NCI-H2081 treated with DMSO at 0.1 percent for 48 hours (cell line): ENCODE results near the gene TFIP11.

Experiments used
- DNase-seq: peaks from one replicate; lab custom pipeline; 2025; lab: John Stamatoyannopoulos, UW

The TFIP11 gene

GRCh38 chr22:26503758-26504157 is 8.5 kb downstream of the TFIP11 start:
- DNase-seq, result no peak

- no peak for DNase-seq
Observed at GRCh38 chr22:26502688-26503561, 9.3 kb downstream of the TFIP11 start.

DNA sequence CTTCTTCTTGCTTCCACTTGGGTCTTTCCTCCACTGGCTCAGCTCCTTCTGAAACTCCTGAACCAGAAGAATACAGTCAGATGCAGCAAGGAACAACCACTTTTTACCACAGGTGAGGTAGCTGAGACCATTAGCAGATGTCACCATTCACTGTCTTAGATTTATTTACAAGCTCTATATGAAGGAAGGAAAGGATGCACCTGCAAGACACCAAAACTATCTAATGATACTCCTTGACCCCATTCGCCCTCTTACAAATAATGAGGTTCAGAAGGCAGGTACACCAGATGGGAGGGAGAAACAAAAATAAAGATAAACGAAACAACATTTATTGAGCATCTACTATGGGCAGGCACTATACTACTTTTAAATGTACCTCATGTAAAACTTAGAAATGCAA is 10.3 kb downstream of the TFIP11 start:
- DNase-seq, result no peak

DNA sequence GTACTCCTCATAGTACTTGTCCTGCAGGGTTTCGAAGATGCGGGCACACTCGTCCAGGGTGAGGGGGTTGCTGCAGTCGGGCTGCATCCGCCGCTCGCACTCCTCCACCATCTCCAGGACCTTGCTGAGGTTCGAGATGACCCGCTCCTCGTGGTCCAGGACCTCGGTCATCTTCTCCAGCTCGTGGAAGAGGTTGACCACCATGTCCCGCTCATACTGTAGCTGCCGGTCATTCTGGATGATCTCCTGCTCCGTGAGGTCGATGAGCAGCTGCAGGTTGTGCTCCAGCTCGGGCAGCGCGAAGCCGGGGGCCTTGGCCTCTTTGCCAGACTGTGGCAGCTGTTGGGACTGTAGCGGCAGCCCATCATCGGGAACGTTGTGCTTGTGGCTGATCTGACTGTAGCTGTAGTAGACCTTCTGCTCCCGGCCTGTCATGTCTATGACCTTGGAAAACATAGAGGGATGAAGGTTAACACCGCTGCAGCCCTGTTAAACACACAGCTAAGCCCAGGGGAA is 13.0 kb downstream of the TFIP11 start:
- no peak for DNase-seq

DNA sequence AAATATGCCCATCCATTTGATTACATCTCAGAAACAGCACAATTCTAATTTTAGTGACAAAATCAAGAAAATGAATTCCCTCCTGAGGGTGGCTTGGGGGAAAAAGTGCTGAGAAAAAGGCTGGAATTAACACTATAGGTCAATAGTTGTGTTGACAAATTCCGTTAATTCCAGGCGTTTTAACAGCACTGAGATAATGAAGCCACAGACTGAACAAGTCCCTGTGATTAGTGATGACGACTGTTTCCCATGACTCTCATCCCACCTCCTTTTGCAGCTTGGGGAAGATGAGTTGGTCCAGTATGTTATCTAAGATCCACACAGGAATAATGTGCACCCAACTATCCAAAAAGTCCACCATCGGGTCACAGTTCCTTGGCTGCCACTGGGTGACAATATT is 15.8 kb downstream of the TFIP11 start:
- DNase-seq, result no peak

GRCh38 chr22:26494506-26494905 is 17.8 kb downstream of the TFIP11 start:
- no peak for DNase-seq

DNA sequence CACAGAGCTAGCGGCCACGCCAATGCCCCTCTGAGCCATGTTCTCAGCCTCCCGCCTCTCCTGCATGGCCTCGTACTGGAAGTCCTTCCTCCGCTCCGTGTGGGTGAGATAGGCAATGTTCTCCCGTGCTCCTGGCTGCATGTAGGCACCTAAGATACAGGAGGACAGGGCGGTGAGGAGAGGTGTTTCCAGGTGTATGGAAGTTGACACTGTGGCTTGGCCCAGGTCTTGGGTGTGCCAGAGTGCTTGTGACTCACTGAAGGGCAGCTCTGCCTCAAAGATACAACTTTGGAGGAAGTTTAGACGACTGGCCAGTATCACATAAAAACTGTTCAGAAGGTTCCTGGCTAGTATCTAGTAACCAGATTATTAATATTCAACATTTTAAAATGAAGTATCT is 20.1 kb downstream of the TFIP11 start:
- no peak for DNase-seq

DNA sequence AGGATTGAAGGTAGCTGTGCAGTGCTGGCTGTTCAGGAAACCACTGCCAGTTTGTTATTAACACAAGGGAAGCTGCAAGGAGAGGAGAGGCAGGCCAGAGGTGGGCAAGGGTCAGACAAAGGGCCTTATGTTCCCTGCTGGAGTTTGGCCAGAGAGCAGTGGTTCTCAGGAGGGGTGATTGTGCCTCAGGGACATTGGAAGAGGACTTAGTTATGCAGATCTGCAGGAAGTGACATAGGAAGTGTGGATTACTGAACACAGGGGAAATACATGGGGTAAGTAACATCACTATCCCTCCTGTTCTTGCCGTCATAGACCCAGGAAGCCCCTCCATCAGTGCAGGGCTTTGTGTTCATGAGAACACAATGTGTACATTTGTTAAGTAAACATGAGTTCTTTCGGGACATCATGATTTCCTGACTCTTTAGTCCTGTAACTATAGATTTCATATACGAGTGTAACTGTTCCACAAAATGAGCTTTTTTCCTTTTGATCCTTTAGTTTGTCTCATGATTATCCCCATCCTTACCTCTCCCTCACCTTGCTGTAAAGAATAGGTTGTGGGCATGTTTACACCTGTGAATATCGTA is 22.7 kb downstream of the TFIP11 start:
- no peak for DNase-seq

- no peak for DNase-seq
Observed at GRCh38 chr22:26487996-26488395, 24.3 kb downstream of the TFIP11 start.

DNA sequence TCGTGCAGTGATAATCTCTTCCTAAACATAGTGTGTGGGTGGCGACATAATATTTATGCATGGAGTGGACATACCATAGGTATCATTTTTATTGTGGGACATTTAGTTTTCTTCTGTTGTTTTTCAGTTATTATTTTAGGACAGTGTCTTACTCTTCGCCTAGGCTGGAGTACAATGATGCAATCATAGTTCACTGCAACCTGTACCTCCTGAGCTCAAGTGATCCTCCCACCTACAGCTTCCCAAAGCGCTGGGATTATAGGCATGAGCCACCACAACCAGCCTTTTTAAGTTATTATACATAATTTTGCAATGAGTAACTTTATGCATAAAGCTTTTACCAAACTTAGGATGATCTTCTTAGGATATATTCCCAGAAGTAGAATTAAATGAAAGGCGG is 25.9 kb downstream of the TFIP11 start:
- DNase-seq, result no peak

DNA sequence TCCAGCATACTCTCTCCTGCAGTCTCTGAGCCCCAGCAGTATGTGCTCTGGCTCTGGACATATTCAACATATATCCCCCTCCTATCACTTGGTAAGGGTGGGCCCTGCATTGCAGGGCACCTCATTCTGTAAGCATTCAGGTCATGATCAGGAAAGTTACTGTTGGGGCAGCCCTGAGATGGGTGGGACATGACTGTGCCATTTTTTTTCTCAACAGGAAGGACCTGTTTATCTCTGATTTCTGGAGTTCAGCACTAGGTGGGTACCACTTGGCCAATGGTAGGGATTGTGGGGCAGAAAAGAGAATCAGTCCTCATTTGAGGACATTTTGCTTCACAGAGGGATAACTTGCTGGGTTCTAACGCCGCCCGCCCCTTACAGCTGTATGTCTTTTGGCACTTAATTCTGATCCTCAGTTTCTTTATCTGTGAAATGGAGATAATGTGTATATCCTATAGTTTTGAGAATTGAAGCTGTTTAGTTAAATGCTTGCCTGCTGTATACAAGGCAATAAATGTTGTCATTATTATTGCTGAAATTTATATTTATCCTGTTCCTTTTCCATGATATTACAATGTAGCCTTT is 26.4 kb downstream of the TFIP11 start:
- no peak for DNase-seq

DNA sequence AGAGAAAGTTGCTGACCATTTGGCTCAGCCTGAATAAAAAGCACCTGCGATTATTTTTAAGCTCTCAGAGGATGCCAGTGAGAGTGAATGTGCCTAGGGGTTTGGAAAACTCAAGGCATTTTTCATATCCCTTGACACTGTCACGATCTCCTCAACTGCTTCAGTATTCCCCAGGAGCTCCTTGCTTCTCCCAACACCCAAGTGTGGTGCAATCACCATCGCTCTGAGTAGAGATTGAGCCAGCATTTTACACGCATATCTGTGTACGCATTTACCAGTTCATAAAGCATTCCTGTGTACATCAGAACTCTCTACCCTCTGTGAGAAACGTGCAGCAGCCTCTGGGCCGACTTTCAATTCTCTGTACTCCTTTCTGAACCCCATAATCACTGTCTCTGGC is 27.3 kb downstream of the TFIP11 start:
- DNase-seq, result no peak

GRCh38 chr22:26484360-26484706 is 27.9 kb downstream of the TFIP11 start:
- DNase-seq, result no peak

DNA sequence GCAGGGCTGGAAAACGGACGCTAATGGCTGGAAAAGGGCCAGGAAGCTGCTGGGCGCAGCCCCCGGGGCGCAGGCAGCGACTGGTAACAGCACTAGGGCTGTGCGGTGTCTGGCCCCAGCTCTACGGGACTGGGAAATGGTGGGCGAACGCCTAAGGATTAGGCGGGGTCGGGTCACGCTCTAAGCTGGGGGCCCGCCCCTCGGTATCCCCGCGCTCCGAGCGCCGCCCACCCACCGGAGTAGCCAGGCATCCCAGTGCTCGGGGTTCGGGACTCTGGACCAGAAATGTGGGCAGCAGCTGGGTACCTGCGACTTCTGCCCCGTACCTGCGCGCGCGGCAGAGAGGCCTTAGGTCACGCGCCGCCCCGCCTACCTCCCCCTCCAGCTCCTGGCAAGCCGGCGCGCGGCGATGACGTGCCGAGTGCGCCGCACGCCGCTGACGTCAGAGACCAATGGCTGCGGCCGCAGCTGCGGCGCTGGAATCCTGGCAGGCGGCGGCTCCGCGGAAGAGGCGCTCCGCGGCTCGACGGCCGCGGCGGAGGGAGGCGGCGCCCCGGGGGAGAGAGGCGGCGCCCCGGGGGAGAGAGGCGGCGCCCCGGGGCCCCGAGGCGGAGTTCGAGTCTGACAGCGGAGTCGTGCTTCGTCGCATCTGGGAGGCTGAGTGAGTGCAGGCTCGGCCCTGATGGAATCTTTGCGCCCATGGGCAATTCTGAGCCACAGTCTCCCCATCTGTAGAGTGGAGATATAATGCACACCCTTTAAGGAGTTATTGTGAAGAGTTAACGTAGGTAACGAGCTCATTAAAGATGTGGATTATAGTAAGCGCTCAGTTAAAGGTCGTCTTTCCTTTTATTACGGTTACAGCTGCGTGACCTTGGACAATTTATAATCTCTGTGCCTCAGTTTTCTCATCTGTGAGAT is 28.6 kb downstream of the TFIP11 start, which contains the start of the genes HPS4 and SRRD:
Gene HPS4 (minus strand): TSS at position 345 of the 921 bp plus-strand sequence. CDS start 2,021 bp downstream, outside the sequence.
Gene SRRD (plus strand): TSS at position 439 of the 921 bp plus-strand sequence. CDS start 14 bp downstream, at position 453.
- DNase-seq, result peak; percentile 44

DNA sequence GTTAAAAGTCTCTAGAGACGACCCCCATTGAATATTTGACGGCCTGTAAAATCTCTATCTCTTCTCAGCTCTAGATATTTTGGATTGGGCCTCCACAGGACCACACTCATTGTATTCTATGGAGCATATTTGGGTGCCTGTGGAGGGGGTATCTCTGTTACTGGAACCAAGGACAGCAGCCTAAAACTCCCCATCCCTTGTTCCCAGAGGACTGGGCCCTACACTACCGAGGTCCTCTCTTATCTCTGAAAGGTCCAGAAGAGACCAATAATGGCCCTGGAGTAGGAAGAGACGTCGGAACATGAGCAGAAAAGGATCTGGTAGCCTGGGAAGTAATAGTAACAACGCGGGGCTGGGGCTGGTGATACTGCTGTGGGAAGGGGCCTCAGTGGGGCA is 29.2 kb downstream of the TFIP11 start:
- no peak for DNase-seq

- no peak for DNase-seq
Observed at GRCh38 chr22:26482161-26482560, 30.1 kb downstream of the TFIP11 start.

GRCh38 chr22:26481694-26482093 is 30.6 kb downstream of the TFIP11 start:
- DNase-seq, result no peak

- no peak for DNase-seq
Observed at GRCh38 chr22:26481112-26481693, 31.1 kb downstream of the TFIP11 start.

DNA sequence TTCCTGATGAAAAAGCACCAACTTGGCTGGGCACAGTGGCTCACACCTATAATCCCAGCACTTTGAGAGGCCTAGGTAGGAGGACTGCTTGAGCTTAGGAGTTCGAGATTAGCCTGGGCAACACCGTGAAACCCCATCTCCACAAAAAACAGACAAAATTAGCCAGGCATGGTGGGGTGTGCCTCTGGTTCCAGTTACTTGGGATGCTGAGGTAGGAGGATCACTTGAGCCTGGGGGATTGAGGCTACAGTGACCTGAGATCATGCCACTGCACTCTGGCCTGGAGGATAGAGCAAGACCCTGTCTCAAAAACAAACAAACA is 31.7 kb downstream of the TFIP11 start:
- no peak for DNase-seq

DNA sequence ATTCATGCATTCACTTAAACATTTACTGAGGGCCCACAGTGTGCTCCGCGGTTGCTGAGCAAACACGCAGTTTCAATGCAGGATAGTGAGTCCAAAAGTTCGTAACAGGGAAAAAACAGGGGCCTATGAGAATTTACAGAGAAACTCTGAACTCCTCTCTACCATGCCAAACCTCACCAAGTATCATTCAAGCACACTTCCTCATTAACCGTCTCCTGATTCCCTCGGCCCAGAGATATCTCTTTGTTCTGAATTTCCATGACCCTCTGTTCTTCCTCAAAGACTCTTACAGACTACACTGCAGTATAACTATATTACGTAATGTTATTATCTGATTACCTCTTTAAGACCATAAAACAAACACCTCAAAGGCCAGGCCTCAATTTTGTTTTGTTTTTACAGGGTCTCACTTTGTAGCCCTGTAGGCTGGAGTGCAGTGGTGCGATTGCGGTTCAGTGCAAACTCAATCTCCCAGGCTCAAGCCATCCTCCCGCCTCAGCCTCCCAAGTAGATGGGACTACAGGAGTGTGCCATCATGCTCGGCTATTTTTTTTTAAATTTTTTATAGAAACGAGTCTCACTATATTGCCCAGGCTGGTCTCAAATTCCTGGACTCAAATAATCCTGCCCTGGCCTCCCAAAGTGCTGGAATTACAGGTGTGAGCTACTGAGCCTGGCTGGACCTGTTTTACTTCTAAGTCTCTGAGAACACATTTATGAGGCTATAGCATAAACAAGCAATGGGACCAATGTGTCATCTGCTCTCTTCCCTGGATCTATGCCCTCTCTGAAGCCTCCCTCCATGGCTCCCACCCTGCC is 32.3 kb downstream of the TFIP11 start:
- DNase-seq, result no peak
